GM12878 (cell line): ENCODE results near the gene LIMA1. TPM values are rescaled to one million over a fixed set of nuclear protein-coding genes. Genes with fewer than 3 reads are reported as not detected.
A peak's percentile ranks its signal among the peaks of the same experiment; 100 is the strongest.

Source experiments
- ATF7 ChIP-seq: fragments of 450-650 bp; IDR thresholded peaks from 2 replicates; pipeline ENCODE4 v1.6.1; 2016; ENCODE audit warnings: low read depth, mild to moderate bottlenecking
- E2F8 ChIP-seq: fragments of 450-650 bp; IDR thresholded peaks from 2 replicates; pipeline ENCODE4 v1.6.1; 2018; ENCODE audit warnings: mild to moderate bottlenecking, low read depth, moderate library complexity; ENCODE audit not compliant: partially characterized antibody
- EED ChIP-seq: sonication (generic); IDR thresholded peaks from 2 replicates; pipeline ENCODE4 v1.6.1; 2016; ENCODE audit warnings: antibody characterized with exemption, low read depth
- FOXM1 ChIP-seq: IDR thresholded peaks from 2 replicates; pipeline ENCODE4 v1.6.1; 2012; ENCODE audit warnings: low read depth, mild to moderate bottlenecking, inconsistent platforms, low read length, moderate library complexity
- GATAD2B ChIP-seq: fragments of 450-650 bp; conservative IDR thresholded peaks from 2 replicates; pipeline ENCODE4 v1.6.1; 2017; ENCODE audit warnings: low read depth, mild to moderate bottlenecking, moderate library complexity
- MYB ChIP-seq: fragments of 150-350 bp; IDR thresholded peaks from 2 replicates; pipeline ENCODE4 v1.6.1; 2014; ENCODE audit warnings: mild to moderate bottlenecking, low read depth, low read length, borderline replicate concordance
- MYC ChIP-seq: IDR thresholded peaks from 2 replicates; pipeline ENCODE4 v1.6.1; 2011; ENCODE audit warnings: mild to moderate bottlenecking, low read length, moderate library complexity, inconsistent platforms; ENCODE audit not compliant: insufficient read depth, insufficient replicate concordance, insufficient read length, severe bottlenecking
- NFYA ChIP-seq: IDR thresholded peaks from 2 replicates; pipeline ENCODE4 v1.6.1; 2011; ENCODE audit warnings: low read depth, mild to moderate bottlenecking, low read length, improper control_type of control experiment, borderline replicate concordance
- NFYB ChIP-seq: IDR thresholded peaks from 2 replicates; pipeline ENCODE4 v1.6.1; 2011; ENCODE audit warnings: low read depth, mild to moderate bottlenecking, low read length, improper control_type of control experiment, moderate library complexity; ENCODE audit not compliant: insufficient read depth
- PAX5 ChIP-seq: IDR thresholded peaks from 2 replicates; pipeline ENCODE4 v1.6.1; 2011; ENCODE audit warnings: low read depth, low read length, borderline replicate concordance
- RAD21 ChIP-seq: IDR thresholded peaks from 2 replicates; pipeline ENCODE4 v1.6.1; 2011; ENCODE audit warnings: mild to moderate bottlenecking, low read depth, low read length, moderate library complexity; ENCODE audit not compliant: insufficient read depth
- RB1 ChIP-seq: fragments of 450-650 bp; formaldehyde crosslinking; IDR thresholded peaks from 2 replicates; pipeline ENCODE4 v1.6.1; 2017; ENCODE audit warnings: mild to moderate bottlenecking, borderline replicate concordance
- RBBP5 ChIP-seq: fragments of 200-600 bp; sonication (generic); conservative IDR thresholded peaks from 2 replicates; pipeline ENCODE4 v1.6.1; 2016
- SIN3A ChIP-seq: IDR thresholded peaks from 2 replicates; pipeline ENCODE4 v1.6.1; 2012; ENCODE audit warnings: low read depth, low read length, improper control_type of control experiment
- SP1 ChIP-seq: IDR thresholded peaks from one replicate; pipeline ENCODE4 v1.6.1; 2011; ENCODE audit warnings: low read depth, low read length
- SPI1 ChIP-seq: IDR thresholded peaks from 2 replicates; pipeline ENCODE4 v1.6.1; 2011; ENCODE audit warnings: low read depth, mild to moderate bottlenecking, low read length, moderate library complexity, borderline replicate concordance; ENCODE audit not compliant: insufficient read depth
- STAT1 ChIP-seq: fragments of 450-650 bp; conservative IDR thresholded peaks from 2 replicates; pipeline ENCODE4 v1.6.1; 2014; ENCODE audit warnings: antibody characterized with exemption, mild to moderate bottlenecking
- STAT3 ChIP-seq: IDR thresholded peaks from 2 replicates; pipeline ENCODE4 v1.6.1; 2011; ENCODE audit warnings: low read depth, low read length, improper control_type of control experiment
- TCF7 ChIP-seq: IDR thresholded peaks from 2 replicates; pipeline ENCODE4 v1.6.1; 2014; ENCODE audit warnings: antibody characterized with exemption, borderline replicate concordance
- ZBTB4 ChIP-seq: fragments of 450-650 bp; formaldehyde crosslinking; IDR thresholded peaks from 2 replicates; pipeline ENCODE4 v1.4.0; 2022; ENCODE audit warnings: mild to moderate bottlenecking, moderate library complexity
- ZSCAN29 ChIP-seq: fragments of 450-650 bp; IDR thresholded peaks from 2 replicates; pipeline ENCODE4 v1.6.1; 2017; ENCODE audit warnings: mild to moderate bottlenecking, moderate library complexity
- polyA plus RNA-seq, 11 experiments: library from polyadenylated mRNA; depleted of rRNA in 4 of 11; unstranded in 6 of 11; stranded (reverse) in 5 of 11; fragments of >200 nt; fragmentation: Nextera tagmentation in 4 of 11; fragmentation: Illumina TruSeq in 1 of 11; extraction: Ambion mirVana in 4 of 11; extraction: Trizol in 1 of 11; gene quantifications; 1 replicate in 1 of 11; 2 replicates in 10 of 11; pipeline versions ENCODE4 v1.2.1 to v1.2.3, GENCODE V29; 2011 to 2016; ENCODE audit warnings: inconsistent platforms in 2 of 11, missing spikeins in 2 of 11, low read depth in 1 of 11
- total RNA-seq, 4 experiments: library from RNA; depleted of rRNA in 3 of 4; stranded (reverse); fragments of >200 nt in 3 of 4; fragmentation: Illumina TruSeq in 1 of 4; extraction: Trizol in 1 of 4; gene quantifications; 2 replicates each; pipeline versions ENCODE4 v1.2.1 to v1.2.3, GENCODE V29; 2013 to 2021
- TF ChIP-seq, protein P1 (sequence below): IDR thresholded peaks from 2 replicates; pipeline ENCODE4 v1.6.1; 2012; ENCODE audit warnings: low read depth, low read length, improper control_type of control experiment
- TF ChIP-seq, protein P2 (sequence below): IDR thresholded peaks from 2 replicates; pipeline ENCODE4 v1.6.1; 2011; ENCODE audit warnings: borderline replicate concordance, low read depth, mild to moderate bottlenecking, moderate library complexity, mixed read lengths, low read length; ENCODE audit not compliant: insufficient read depth; ENCODE audit errors: extremely low read length

LIMA1 gene
- total and polyA plus RNA-seq, 10 of the 15 experiments (the other 5 are each of a cell fraction or from before 2014, with no cell fraction given), result 53.2 to 109 (median 60.8) TPM

DNA sequence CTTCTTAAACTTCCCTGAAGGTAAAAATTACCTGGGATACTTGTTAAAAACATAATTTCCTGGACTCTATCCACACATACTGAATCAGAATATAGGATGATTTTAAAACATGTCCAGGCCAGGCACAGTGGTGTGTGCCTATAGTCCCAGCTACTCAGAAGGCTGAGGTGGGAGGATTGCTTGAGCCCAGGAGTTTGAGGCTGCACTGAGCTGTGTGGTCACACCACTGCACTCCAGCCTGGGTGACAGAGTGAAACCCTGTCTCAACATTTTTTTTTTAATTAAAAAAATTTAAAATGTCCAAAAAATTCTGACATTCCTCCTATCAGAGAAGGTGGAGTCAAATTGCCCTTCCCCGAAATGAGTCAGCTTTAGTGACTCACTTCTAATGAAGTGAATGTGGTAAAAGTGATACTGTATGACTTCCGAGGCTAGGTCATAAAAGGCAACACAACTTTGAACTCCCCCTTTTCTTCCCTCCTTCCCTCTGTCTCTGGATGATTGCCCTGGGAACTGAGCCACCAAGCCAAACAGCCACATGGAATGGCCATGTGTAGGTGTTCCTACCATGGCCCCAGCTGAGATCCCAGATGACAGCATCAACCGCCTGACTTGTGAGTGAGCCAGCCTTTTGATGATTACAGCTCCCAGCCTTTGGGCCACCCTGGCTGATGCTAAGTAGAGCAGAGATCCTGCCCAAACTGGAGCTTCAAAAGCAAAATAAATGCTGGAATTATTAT is 36.3 kb downstream of the LIMA1 start (continued):
- TF ChIP-seq, protein P1, sequence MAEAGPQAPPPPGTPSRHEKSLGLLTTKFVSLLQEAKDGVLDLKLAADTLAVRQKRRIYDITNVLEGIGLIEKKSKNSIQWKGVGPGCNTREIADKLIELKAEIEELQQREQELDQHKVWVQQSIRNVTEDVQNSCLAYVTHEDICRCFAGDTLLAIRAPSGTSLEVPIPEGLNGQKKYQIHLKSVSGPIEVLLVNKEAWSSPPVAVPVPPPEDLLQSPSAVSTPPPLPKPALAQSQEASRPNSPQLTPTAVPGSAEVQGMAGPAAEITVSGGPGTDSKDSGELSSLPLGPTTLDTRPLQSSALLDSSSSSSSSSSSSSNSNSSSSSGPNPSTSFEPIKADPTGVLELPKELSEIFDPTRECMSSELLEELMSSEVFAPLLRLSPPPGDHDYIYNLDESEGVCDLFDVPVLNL, result no peak
- TF ChIP-seq RBBP5, result no peak
- TF ChIP-seq SP1, result peak; percentile 19
- TF ChIP-seq, protein P2, sequence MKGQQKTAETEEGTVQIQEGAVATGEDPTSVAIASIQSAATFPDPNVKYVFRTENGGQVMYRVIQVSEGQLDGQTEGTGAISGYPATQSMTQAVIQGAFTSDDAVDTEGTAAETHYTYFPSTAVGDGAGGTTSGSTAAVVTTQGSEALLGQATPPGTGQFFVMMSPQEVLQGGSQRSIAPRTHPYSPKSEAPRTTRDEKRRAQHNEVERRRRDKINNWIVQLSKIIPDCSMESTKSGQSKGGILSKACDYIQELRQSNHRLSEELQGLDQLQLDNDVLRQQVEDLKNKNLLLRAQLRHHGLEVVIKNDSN, result no peak
- no peak for TF ChIP-seq MYC
- no peak for TF ChIP-seq STAT1
- TF ChIP-seq SPI1, result no peak
- no peak for TF ChIP-seq SIN3A
- TF ChIP-seq ZBTB4 (CRISPR knock-in tag), result no peak
- peak; percentile 96 for TF ChIP-seq EED
- TF ChIP-seq NFYB, result no peak
- no peak; the same call in 1 of the 2 replicates for TF ChIP-seq STAT3
- TF ChIP-seq ZSCAN29, result no peak
- no peak; the same call in 1 of the 2 replicates for TF ChIP-seq TCF7
- no peak for TF ChIP-seq GATAD2B
- peak; percentile 10; the same call in 1 of the 2 replicates for TF ChIP-seq PAX5
- TF ChIP-seq NFYA, result no peak
- no peak for TF ChIP-seq RAD21
- no peak; the same call in 1 of the 2 replicates for TF ChIP-seq FOXM1
- no peak for TF ChIP-seq MYB
- TF ChIP-seq ATF7, result peak; percentile 78
- no peak for TF ChIP-seq RB1
- TF ChIP-seq E2F8, result no peak
